Calu3 (cell line): ENCODE measurements around the gene KRTAP10-10. TPM values are rescaled to one million over a fixed set of nuclear protein-coding genes. Genes with fewer than 3 reads are reported as not detected.

Source experiments
- BruUV-seq: library from RNA; stranded (reverse); fragments of 400-500 nt; replicated peaks from 2 replicates; lab custom pipeline; 2021; lab: Mats Ljungman, UMichigan
- CTCF ChIA-PET: fragments of 300-600 bp; sonication (Branson Sonifier 250); formaldehyde crosslinking; loops from one replicate; lab custom pipeline; 2022; ENCODE audit warnings: antibody characterized with exemption; lab: Charles Lee
- DNase-seq: peaks from one replicate; pipeline ENCODE4 v3.0.0; 2022
- H3K27ac Mint-ChIP-seq: one replicate; pipeline ENCODE4 v1.8.0; 2022; ENCODE audit warnings: mixed read lengths; ENCODE audit not compliant: unreplicated experiment
- H3K27me3 Mint-ChIP-seq: one replicate; pipeline ENCODE4 v1.8.0; 2022; ENCODE audit warnings: mixed read lengths; ENCODE audit not compliant: unreplicated experiment
- H3K36me3 Mint-ChIP-seq: one replicate; pipeline ENCODE4 v1.8.0; 2022; ENCODE audit warnings: mild to moderate bottlenecking, moderate library complexity, mixed read lengths; ENCODE audit not compliant: insufficient read depth, unreplicated experiment
- H3K4me1 Mint-ChIP-seq: one replicate; pipeline ENCODE4 v1.8.0; 2022; ENCODE audit warnings: mild to moderate bottlenecking, low read depth, mixed read lengths; ENCODE audit not compliant: unreplicated experiment
- H3K4me3 Mint-ChIP-seq: one replicate; pipeline ENCODE4 v1.8.0; 2022; ENCODE audit warnings: mild to moderate bottlenecking, low read depth, moderate library complexity, mixed read lengths; ENCODE audit not compliant: unreplicated experiment
- H3K9me3 Mint-ChIP-seq: one replicate; pipeline ENCODE4 v1.8.0; 2022; ENCODE audit warnings: low read depth, mixed read lengths; ENCODE audit not compliant: unreplicated experiment
- CTCF ChIP-seq: fragments of 200-600 bp; IDR thresholded peaks from one replicate; pipeline ENCODE4 v1.8.0; 2022; ENCODE audit warnings: antibody characterized with exemption; ENCODE audit not compliant: unreplicated experiment
- intact Hi-C: fragments of 100-400 bp; cut with micrococcal nuclease; formaldehyde crosslinking; loops from one replicate; pipeline ENCODE4 v1.10.0; 2022; ENCODE audit not compliant: unreplicated experiment
- total RNA-seq: library from RNA; stranded (reverse); gene quantifications from 2 replicates; pipeline ENCODE4 v1.2.3, GENCODE V29; 2022

The KRTAP10-10 gene
- total RNA-seq, 1 experiment from 2014 or later, result not detected

GRCh38 chr21:44650973-44651675 lies 14.0 kb downstream of the KRTAP10-10 start:
- H3K27ac Mint-ChIP-seq, result no peak overlapping the region
- peaks cover 85% of the 10 kb centered on the region for H3K27me3 Mint-ChIP-seq
- H3K4me1 Mint-ChIP-seq, result no peaks in the 10 kb centered on the region
- BruUV-seq, result no TSS peak
- no peak overlapping the region for H3K4me3 Mint-ChIP-seq
- intact Hi-C loops, result no loop called here
- no peak for TF ChIP-seq CTCF
- no peaks in the 10 kb centered on the region for H3K9me3 Mint-ChIP-seq
- H3K36me3 Mint-ChIP-seq, result peaks cover 7% of the 10 kb centered on the region
- CTCF ChIA-PET, result no interaction called here
- DNase-seq, result no peak

- no peak overlapping the region for H3K27ac Mint-ChIP-seq
- H3K9me3 Mint-ChIP-seq, result no peaks in the 10 kb centered on the region
- H3K36me3 Mint-ChIP-seq, result peaks cover 3% of the 10 kb centered on the region
- no peak for DNase-seq
- BruUV-seq, result no TSS peak
- intact Hi-C loops, result no loop called here
- H3K4me1 Mint-ChIP-seq, result no peaks in the 10 kb centered on the region
- peaks cover 85% of the 10 kb centered on the region for H3K27me3 Mint-ChIP-seq
- H3K4me3 Mint-ChIP-seq, result no peak overlapping the region
- no peak for TF ChIP-seq CTCF
- CTCF ChIA-PET, result no interaction called here
These were observed 16.0 kb downstream of the KRTAP10-10 start for GRCh38 chr21:44653123-44653522.

GRCh38 chr21:44653656-44654575 lies 16.8 kb downstream of the KRTAP10-10 start:
- intact Hi-C loops, result no loop called here
- no peak for TF ChIP-seq CTCF
- Mint-ChIP-seq H3K27ac (no peak overlapping the region), H3K4me1 (no peaks in the 10 kb centered on the region), H3K9me3 (no peaks in the 10 kb centered on the region), H3K27me3 (peaks cover 89% of the 10 kb centered on the region), H3K36me3 (peaks cover 3% of the 10 kb centered on the region), H3K4me3 (no peak overlapping the region)
- CTCF ChIA-PET, result no interaction called here
- BruUV-seq, result no TSS peak
- DNase-seq, result no peak

GRCh38 chr21:44654576-44655175 lies 17.5 kb downstream of the KRTAP10-10 start, which contains the start of gene KRTAP12-4:
Gene KRTAP12-4, minus strand, starts transcription at chr21:44654659. Its CDS starts 45 bp downstream, at chr21:44654614.
- Mint-ChIP-seq H3K27ac (no peak within 1 kb of the TSS), H3K9me3 (no peaks in the 10 kb centered on the region), H3K4me3 (no peak within 1 kb of the TSS), H3K27me3 (peaks cover 89% of the 10 kb centered on the region), H3K4me1 (no peaks in the 10 kb centered on the region), H3K36me3 (peaks cover 3% of the 10 kb centered on the region)
- no TSS peak for BruUV-seq
- intact Hi-C loops, result no loop called here
- TF ChIP-seq CTCF, result no peak
- CTCF ChIA-PET, result no interaction called here
- DNase-seq, result no peak
